HepG2 (cell line): ENCODE data around the gene SRSF2. TPM values are rescaled to one million over a fixed set of nuclear protein-coding genes. Genes with fewer than 3 reads are reported as not detected.

Experiments used
- AKAP8 ChIP-seq: sonication (generic); formaldehyde crosslinking; IDR thresholded peaks from 2 replicates; pipeline ENCODE4 v1.5.1; 2020; ENCODE audit warnings: mild to moderate bottlenecking, missing genetic modification reagents
- DPF2 ChIP-seq: sonication (generic); formaldehyde crosslinking; IDR thresholded peaks from 2 replicates; pipeline ENCODE4 v1.4.0; 2020; ENCODE audit warnings: mild to moderate bottlenecking, low read depth, missing genetic modification reagents, borderline replicate concordance
- DR1 ChIP-seq: sonication (generic); formaldehyde crosslinking; IDR thresholded peaks from 2 replicates; pipeline ENCODE4 v1.8.0; 2021; ENCODE audit warnings: mild to moderate bottlenecking, missing genetic modification reagents, inconsistent platforms
- FIP1L1 ChIP-seq: fragments of 200-400 bp; formaldehyde crosslinking; IDR thresholded peaks from 2 replicates; pipeline ENCODE4 v1.6.1; 2018; ENCODE audit warnings: low read depth, mild to moderate bottlenecking, low read length, moderate library complexity, borderline replicate concordance; ENCODE audit not compliant: insufficient read depth
- HOXD1 ChIP-seq: sonication (generic); formaldehyde crosslinking; IDR thresholded peaks from 2 replicates; pipeline ENCODE4 v1.5.0; 2020; ENCODE audit warnings: missing genetic modification reagents
- IKZF1 ChIP-seq: fragments of 450-650 bp; IDR thresholded peaks from 2 replicates; pipeline ENCODE4 v1.7.1; 2016
- ISL2 ChIP-seq: sonication (generic); formaldehyde crosslinking; IDR thresholded peaks from 2 replicates; pipeline ENCODE4 v1.5.0; 2020; ENCODE audit warnings: missing genetic modification reagents
- MATR3 ChIP-seq: sonication (generic); formaldehyde crosslinking; IDR thresholded peaks from 2 replicates; pipeline ENCODE4 v1.4.0; 2020; ENCODE audit warnings: missing genetic modification reagents
- MYC ChIP-seq: sonication (generic); formaldehyde crosslinking; IDR thresholded peaks from 2 replicates; pipeline ENCODE4 v1.9.0; 2021; ENCODE audit warnings: missing genetic modification reagents, borderline replicate concordance
- NFYB ChIP-seq: sonication (generic); formaldehyde crosslinking; IDR thresholded peaks from 2 replicates; pipeline ENCODE4 v1.4.0; 2020; ENCODE audit warnings: missing genetic modification reagents
- NR2C2 ChIP-seq: sonication (generic); formaldehyde crosslinking; IDR thresholded peaks from 2 replicates; pipeline ENCODE4 v1.4.0; 2020; ENCODE audit warnings: missing genetic modification reagents, mild to moderate bottlenecking, moderate library complexity, borderline replicate concordance
- NR2F6 ChIP-seq, 2 experiments: IDR thresholded peaks; 2 replicates each; pipeline ENCODE4 v1.6.1; 2016; ENCODE audit warnings: antibody characterized with exemption in 1 of 2, mild to moderate bottlenecking in 1 of 2
- PITX1 ChIP-seq: sonication (generic); formaldehyde crosslinking; IDR thresholded peaks from 2 replicates; pipeline ENCODE4 v1.5.1; 2020; ENCODE audit warnings: mild to moderate bottlenecking, missing genetic modification reagents
- SMARCC2 ChIP-seq: fragments of 450-650 bp; IDR thresholded peaks from 2 replicates; pipeline ENCODE4 v1.6.1; 2017; ENCODE audit warnings: antibody characterized with exemption, mild to moderate bottlenecking
- ZBTB43 ChIP-seq: sonication (generic); formaldehyde crosslinking; conservative IDR thresholded peaks from 2 replicates; pipeline ENCODE4 v1.4.0; 2020; ENCODE audit warnings: missing genetic modification reagents
- ZNF256 ChIP-seq: sonication (generic); formaldehyde crosslinking; conservative IDR thresholded peaks from 2 replicates; pipeline ENCODE4 v1.4.0; 2020; ENCODE audit warnings: missing genetic modification reagents
- ZNF407 ChIP-seq: sonication (generic); formaldehyde crosslinking; IDR thresholded peaks from one replicate; pipeline ENCODE4 v1.5.1; 2020; ENCODE audit warnings: mild to moderate bottlenecking, missing genetic modification reagents; ENCODE audit errors: not compliant biosample characterization
- ZNF446 ChIP-seq: sonication (generic); formaldehyde crosslinking; IDR thresholded peaks from 2 replicates; pipeline ENCODE4 v1.5.0; 2020; ENCODE audit warnings: mild to moderate bottlenecking, missing genetic modification reagents
- ZNF678 ChIP-seq: sonication (generic); formaldehyde crosslinking; IDR thresholded peaks from 2 replicates; pipeline ENCODE4 v1.4.0; 2020; ENCODE audit warnings: mild to moderate bottlenecking, missing genetic modification reagents
- ZNF7 ChIP-seq: IDR thresholded peaks from 2 replicates; pipeline ENCODE4 v1.6.1; 2016; ENCODE audit warnings: missing biosample characterization, missing genetic modification reagents
- ZNF883 ChIP-seq: sonication (generic); formaldehyde crosslinking; IDR thresholded peaks from 2 replicates; pipeline ENCODE4 v1.5.1; 2020; ENCODE audit warnings: mild to moderate bottlenecking, missing genetic modification reagents; ENCODE audit errors: not compliant biosample characterization
- ZSCAN30 ChIP-seq: sonication (generic); formaldehyde crosslinking; IDR thresholded peaks from 2 replicates; pipeline ENCODE4 v1.5.0; 2020; ENCODE audit warnings: mild to moderate bottlenecking, missing genetic modification reagents
- polyA plus RNA-seq, 8 experiments: library from polyadenylated mRNA; depleted of rRNA in 3 of 8; stranded (reverse) in 7 of 8; unstranded in 1 of 8; fragments of >200 nt; fragmentation: Illumina TruSeq in 4 of 8; extraction: Trizol in 4 of 8; gene quantifications; 2 replicates each; pipeline versions ENCODE4 v1.2.1 to v1.2.3, GENCODE V29; 2011 to 2016; ENCODE audit warnings: low read depth in 4 of 8, missing spikeins in 1 of 8, mixed read lengths in 1 of 8; ENCODE audit not compliant: insufficient read depth in 1 of 8
- total RNA-seq, 5 experiments: library from RNA; depleted of rRNA; stranded (reverse); fragments of >200 nt; fragmentation: Illumina TruSeq; extraction: Trizol; gene quantifications; 2 replicates each; pipeline ENCODE4 v1.2.3, GENCODE V29; 2016; ENCODE audit warnings: low read depth in 1 of 5

The SRSF2 gene
- total and polyA plus RNA-seq, 2 of the 13 experiments (the other 11 are each of a cell fraction or from before 2014, with no cell fraction given), result 306 to 319 TPM

- TF ChIP-seq ZNF407 (CRISPR knock-in tag), result no peak
- no peak for TF ChIP-seq MATR3
- no peak for TF ChIP-seq MYC (CRISPR knock-in tag)
- TF ChIP-seq ZNF7 (CRISPR knock-in tag), result no peak
- TF ChIP-seq ISL2 (CRISPR knock-in tag), result 0 out of 2 replicates have a peak, but pooled peaks have one; percentile 15
- no peak for TF ChIP-seq NFYB (CRISPR knock-in tag)
- no peak for TF ChIP-seq NR2C2 (CRISPR knock-in tag)
- TF ChIP-seq IKZF1, result no peak
- no peak for TF ChIP-seq ZNF446 (CRISPR knock-in tag)
- TF ChIP-seq ZBTB43 (CRISPR knock-in tag), result no peak
- TF ChIP-seq DPF2 (CRISPR knock-in tag), result no peak
- TF ChIP-seq FIP1L1, result no peak
- no peak for TF ChIP-seq AKAP8 (CRISPR knock-in tag)
- no peak for TF ChIP-seq ZSCAN30 (CRISPR knock-in tag)
- peak; percentile 40; the same call in 1 of the 2 replicates for TF ChIP-seq PITX1 (CRISPR knock-in tag)
- TF ChIP-seq ZNF256 (CRISPR knock-in tag), result 0 out of 2 replicates have a peak, but pooled peaks have one; percentile 40
- no peak for TF ChIP-seq ZNF678 (CRISPR knock-in tag)
- TF ChIP-seq NR2F6 (IDR thresholded peaks at IDR 0.05), result no peak
- no peak for TF ChIP-seq NR2F6 (CRISPR knock-in tag; IDR thresholded peaks at IDR 0.05)
- no peak for TF ChIP-seq SMARCC2
- no peak for TF ChIP-seq HOXD1 (CRISPR knock-in tag)
- no peak for TF ChIP-seq ZNF883 (CRISPR knock-in tag)
- no peak for TF ChIP-seq DR1 (CRISPR knock-in tag)
Observed at GRCh38 chr17:76710863-76711611, 26.1 kb downstream of the SRSF2 start, which contains the start of gene MXRA7 (continued).
